NK-92 treated with Interleukin-12 subunit alpha and Interleukin-12 subunit beta, amount 100 ng/mL, for 24 hours (cell line): ENCODE data around the gene CRYBB1.

ENCODE experiments used
- DNase-seq: peaks from one replicate; lab custom pipeline; 2025; lab: John Stamatoyannopoulos, UW

CRYBB1 gene

DNA sequence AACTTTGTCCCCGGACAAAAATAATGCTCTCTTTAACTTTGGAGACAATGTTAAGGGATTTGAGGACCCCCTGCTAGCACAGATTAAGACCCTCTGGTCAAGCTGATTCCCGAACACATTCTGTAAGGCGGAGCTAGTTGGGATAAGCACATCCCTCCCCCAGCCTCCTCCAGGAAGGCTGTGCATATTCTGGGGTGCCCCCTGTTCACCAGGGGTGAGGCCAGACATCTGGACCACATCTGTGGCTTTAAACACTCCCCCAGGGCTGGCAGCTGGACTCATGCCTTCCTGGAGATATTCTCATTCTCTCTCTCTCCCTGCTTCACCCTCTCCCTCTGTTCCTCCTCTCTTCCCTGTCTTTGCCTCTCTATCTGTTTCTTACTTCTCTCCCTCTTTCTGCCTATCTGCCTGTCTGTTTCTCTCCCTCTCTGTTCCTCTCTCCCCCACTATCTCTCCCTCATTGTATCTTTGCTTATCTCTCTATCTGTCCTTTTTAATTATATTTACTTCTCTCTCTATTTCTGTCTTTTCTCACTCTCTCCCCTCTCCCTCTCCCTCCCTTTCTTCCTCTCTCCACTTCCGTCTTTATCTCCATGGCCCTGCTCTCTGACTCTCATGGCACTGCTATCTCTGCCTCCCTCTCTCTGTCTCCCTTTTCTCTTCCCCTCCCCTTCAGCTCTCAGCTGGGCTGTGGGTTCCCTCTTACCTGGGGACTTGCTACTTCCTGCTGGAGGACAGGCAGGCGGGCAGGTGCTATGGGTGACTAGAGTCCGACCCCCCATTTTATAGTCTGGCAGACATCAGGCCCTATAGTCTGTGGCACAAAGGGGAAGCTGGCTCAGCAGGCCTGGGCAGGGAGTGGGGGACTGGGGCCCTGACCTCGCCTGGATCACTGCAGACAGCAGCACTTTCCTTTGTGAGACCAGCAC is at the start of gene CRYBB1:
TSS of gene CRYBB1 (minus strand) at position 757 of the 929 bp plus-strand sequence. CDS start 1,708 bp downstream, outside the sequence.
- no peak for DNase-seq

GRCh38 chr22:26667140-26667539 is 49.3 kb upstream of the CRYBB1 start:
- no peak for DNase-seq

DNA sequence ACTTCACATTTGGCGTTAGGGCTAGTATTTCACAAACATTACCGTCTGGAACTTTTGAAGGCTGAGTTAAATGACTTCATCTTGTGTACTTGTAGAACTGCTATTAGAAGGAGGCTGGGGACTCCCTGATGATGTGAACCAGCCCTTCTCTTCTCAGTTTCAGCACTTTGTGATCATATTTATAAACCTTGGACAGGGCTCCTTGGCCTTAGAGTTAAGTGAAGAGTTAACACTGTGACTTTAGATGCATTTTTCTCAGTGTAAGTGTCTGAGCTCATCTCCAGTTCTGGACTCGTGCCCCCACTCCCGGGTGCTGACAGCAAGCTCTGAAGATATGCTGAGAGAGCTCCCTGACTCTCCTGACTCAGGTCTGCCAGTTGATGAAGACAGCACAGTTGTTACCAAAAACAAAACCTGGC is 48.0 kb upstream of the CRYBB1 start:
- no peak for DNase-seq

GRCh38 chr22:26663374-26663923 is 45.6 kb upstream of the CRYBB1 start:
- no peak for DNase-seq

DNA sequence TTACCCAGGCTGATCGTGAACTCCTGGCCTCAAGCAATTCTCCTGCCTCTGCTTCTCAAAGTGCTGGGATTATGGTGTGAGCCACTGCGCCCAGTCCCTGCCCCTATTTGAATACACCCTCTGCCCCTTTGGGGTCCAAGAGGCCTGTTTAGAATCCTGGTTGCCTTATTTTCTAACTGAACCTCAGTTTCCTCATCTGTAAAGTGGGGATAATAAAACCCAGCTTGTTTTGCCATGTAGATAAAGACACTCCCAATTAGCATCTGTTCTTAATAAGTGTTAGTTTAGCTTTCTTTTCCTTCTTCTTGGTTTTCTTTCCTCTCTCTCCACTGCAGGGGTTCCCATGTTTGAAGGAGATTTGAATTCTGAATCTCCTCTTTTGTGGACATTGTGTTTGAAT is 44.3 kb upstream of the CRYBB1 start:
- DNase-seq: no peak

DNA sequence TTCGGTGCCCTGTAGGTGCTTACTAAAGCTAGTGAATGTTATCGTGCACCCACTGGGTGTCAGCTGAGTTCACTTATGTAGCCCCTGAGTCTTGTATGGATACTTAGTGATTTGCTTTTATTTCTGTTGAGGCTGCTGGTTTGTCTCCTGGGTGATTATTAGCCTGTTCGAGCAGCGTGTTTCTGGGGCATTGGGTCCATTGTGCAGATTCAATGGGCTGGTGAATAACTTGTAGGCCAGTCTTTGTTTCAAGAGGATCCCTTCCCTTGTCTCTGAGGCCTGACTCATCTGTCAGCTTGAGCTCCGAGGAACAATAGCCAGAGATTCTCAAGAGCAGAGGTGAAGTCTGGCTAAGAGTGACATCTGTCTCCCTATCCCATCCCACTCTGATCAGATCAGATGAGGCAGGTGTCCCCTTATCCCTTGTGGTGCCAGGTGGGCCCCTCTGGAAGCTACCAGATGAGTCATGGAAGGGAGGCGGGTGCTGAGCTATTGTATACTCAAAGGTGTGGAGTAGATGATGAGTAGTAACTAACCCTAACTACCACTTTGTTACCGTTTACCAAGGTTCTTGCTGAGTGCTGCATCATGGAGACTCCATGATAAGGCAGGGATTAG is 43.2 kb upstream of the CRYBB1 start:
- DNase-seq: no peak

DNA sequence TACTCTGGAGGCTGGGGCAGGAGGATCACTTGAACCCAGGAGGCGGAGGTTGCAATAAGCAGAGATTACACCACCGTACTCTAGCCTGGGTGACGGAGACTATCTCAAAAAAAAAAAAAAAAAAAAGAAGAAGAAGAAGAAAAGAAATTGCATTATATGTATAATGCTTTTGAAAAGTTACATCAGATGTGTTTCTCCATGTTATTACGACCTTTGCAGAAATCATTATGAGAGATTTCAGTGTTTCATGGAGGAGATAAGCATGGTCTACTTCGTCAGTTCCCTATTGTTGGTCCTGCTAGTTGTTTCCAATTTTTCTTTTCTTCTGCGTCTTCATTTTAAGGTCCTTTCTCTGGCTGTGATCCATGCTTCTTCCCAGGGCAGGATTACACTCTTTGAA is 42.5 kb upstream of the CRYBB1 start:
- no peak for DNase-seq

DNA sequence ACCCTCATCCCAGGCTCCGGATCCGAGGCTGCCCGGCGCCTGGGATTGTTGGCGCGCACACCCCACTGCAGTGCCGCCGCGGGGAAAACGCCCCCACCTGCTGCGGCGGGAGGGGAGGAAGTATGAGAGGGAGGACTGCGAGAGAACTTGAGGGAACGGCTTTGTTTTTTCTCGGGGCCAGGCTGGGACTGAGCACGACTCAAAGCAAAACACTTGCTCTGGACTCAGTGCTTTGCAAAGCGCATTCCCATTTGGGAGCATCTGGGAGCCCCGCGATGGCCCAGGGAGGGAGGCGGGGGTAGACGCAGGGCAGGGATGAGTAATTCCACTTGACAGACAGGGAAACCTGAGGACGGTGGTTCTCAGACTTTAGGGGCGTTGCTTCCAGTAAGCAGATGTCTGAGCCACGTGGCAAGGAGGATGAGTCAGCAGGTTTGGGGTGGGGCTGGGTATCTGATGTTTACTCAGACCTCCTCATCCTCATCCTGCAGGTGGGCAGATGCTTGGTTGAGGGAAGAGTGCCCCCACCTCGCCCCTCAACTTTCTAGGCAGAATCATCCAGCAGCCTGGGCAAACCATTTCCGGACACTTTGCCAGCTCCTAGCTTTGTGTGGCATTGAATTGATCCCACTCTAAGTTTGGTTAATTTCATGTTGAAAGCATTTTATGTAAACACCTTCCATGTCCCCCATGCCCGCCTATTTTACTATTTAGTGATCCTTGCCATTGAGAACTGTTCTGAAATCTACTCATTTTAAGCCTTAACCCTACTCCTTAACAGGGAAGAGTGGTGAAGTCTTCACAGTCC is 41.0 kb upstream of the CRYBB1 start:
- DNase-seq: peak; percentile 77

DNA sequence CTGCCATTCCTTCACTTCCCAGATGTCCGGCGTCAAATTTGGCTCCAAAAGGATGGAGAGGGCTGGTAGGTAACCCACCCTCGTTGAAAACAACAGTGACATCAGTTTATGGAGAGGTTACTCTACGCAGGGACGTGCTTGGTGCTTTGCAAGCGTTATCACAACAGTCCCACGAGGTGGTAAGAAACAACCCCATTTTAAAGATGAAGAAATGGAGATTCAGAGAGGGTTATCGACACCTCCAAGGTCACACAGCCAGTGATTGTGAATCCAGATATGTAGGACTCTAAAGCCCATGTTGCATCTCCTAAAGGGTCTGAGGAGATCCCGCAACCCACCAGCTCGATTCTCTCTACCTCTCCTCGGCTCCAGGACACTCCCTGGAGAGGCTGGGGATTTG is 40.3 kb upstream of the CRYBB1 start:
- no peak for DNase-seq

- DNase-seq: no peak
Measured at GRCh38 chr22:26656891-26657851, 39.3 kb upstream of the CRYBB1 start, which contains the start of gene MIAT. Gene MIAT (plus strand): TSS chr22:26657588.

GRCh38 chr22:26651815-26652214 is 34.0 kb upstream of the CRYBB1 start:
- no peak for DNase-seq

DNA sequence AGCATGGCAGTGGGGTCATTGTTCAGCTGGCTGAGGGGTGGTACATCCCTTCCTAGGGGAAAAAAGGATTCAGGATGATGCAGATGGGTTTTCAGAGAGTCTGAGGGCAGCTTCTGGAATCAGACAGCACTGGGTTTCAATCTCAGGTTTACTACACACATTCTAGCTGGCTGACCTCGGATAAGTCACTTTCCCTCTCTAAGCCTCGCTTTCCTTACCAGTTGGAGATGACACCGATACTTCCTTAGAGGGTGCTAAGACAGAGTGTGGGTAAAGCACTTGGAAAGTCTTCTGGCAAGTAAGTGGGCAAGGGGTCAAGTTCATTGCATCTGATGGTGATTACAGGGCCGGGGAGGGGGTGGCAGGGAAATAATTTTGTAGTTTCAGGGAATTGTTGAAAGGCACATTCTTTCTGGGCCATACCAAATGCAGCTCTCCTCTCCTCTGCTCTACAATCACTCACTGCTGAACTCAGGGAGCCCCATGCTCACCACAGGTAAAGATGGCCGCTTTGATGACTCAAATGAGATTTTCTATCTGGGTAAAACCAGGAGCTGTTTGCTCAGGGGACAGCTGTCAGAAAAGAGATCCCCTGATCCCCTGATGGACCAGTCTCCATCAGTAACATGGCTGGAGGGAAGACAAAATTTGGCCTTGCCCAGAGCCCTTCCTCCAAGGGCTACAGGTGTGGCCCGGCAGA is 33.0 kb upstream of the CRYBB1 start:
- no peak for DNase-seq

- no peak for DNase-seq
Measured at GRCh38 chr22:26648528-26649388, 30.9 kb upstream of the CRYBB1 start.

GRCh38 chr22:26648011-26648497 is 30.2 kb upstream of the CRYBB1 start:
- peak; percentile 24 for DNase-seq

GRCh38 chr22:26646158-26646557 is 28.3 kb upstream of the CRYBB1 start:
- no peak for DNase-seq

DNA sequence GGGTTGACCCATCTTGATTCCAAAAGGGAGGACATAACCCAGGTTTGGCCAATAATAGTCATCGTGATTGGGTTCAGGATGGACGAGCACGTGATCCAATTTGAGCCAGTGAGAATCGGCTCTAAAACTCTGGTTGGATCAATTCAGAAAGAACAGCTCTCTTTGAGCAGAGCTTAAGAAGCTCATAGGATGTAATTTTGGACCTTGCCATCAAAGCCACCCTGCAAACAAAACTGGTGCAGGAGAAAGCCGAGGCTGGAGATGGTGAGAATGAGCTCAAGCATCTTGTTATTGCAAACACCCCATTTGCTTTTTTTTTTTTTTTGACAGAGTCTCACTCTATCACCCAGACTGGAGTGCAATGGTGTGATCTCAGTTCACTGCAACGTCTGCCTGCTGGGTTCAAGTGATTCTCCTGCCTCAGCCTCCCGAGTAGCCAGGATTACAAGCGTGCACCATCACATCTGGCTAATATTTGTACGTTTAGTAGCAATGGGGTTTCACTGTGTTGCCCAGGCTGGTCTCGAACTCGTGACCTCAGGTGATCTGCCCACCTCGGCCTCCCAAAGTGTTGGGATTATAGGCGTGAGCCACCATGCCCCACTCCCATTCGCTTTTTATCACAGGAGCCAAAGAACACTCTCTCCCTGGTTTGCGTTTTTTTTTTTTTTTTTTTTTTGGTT is 25.7 kb upstream of the CRYBB1 start:
- no peak for DNase-seq

- peak; percentile 80 for DNase-seq
Measured at GRCh38 chr22:26642465-26643417, 24.9 kb upstream of the CRYBB1 start.
